Activated naive CD4-positive, alpha-beta T cell treated with anti-CD3 and anti-CD28 coated beads, Interleukin-2, amount 50 U/mL, for 72 hours (primary cell): ENCODE measurements around the gene ACE. TPM values are rescaled to one million over a fixed set of nuclear protein-coding genes. Genes with fewer than 3 reads are reported as not detected.

ENCODE experiments used
- ATAC-seq, 2 donors: fragments of 150-1000 bp; cut with Tn5 transposase; 2 replicates each; pipeline ENCODE4 v1.10.0; 2021; ENCODE audit warnings: mild to moderate bottlenecking in 2 of 2, moderate library complexity in 2 of 2
- DNase-seq, 2 donors: peaks; one replicate each; pipeline ENCODE4 v3.0.0; 2021 to 2022; ENCODE audit warnings: low spot score in 2 of 2
- H3K27ac Mint-ChIP-seq, 2 donors: one replicate each; pipeline ENCODE4 v1.8.0; 2022; ENCODE audit warnings: mild to moderate bottlenecking in 2 of 2, mixed read lengths in 2 of 2
- H3K36me3 Mint-ChIP-seq, 2 donors: one replicate each; pipeline ENCODE4 v1.8.0; 2022; ENCODE audit warnings: mixed read lengths in 2 of 2
- H3K9me3 Mint-ChIP-seq, 2 donors: one replicate each; pipeline ENCODE4 v1.8.0; 2022; ENCODE audit warnings: mixed read lengths in 2 of 2
- total RNA-seq, 2 donors: library from RNA; stranded (reverse); gene quantifications; one replicate each; pipeline ENCODE4 v1.2.3, GENCODE V29; 2022

The ACE gene
- total RNA-seq, 2 donors from 2014 or later: 0.39 to 0.66 TPM

DNA sequence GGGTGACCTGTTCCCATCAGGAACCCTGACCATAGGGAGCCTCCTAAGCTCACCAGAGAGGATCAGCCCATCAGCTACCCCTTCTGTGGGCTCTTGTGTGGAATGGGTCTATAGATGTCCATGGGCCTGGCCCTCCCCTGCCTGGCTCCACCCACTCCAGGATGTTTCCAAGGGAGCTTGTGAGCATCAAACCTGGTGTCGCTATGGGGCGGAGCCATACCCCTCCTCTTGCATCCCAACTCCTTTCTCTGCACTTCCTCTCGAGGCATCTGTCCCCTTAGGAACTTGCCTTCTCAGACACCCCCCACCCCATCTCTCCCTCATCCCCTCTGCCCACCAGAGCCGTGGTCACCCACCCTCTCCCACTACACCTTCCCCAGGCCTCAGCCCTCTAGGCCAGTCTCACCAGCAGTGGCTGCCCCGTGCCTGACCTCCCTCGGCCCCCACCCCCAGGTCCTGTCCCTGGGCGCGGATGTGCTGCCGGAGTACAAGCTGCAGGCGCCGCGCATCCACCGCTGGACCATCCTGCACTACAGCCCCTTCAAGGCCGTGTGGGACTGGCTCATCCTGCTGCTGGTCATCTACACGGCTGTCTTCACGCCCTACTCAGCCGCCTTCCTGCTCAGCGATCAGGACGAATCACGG, 56.7 kb downstream of the ACE start:
- no peaks in the 10 kb centered on the region for H3K36me3 Mint-ChIP-seq
- ATAC-seq (no peak), DNase-seq (no peak)
- no peaks in the 10 kb centered on the region for H3K9me3 Mint-ChIP-seq
- no peak overlapping the region for H3K27ac Mint-ChIP-seq

DNA sequence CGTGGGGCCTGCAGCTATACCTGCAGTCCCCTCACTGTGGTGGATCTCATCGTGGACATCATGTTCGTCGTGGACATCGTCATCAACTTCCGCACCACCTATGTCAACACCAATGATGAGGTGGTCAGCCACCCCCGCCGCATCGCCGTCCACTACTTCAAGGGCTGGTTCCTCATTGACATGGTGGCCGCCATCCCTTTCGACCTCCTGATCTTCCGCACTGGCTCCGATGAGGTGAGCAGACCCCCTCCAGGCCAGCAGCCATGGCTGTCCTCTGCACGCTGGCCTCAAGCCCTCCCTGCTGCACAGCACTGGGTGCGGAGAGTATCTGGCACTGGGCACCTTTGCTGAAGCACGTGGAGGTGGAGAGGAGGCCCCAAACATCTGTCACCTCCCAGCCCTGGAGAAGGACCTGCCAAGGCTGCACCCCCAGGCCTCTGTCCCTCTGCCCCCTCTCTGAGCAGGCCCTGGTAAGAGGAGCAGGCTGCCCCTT, 57.3 kb downstream of the ACE start:
- ATAC-seq (no peak), DNase-seq (no peak)
- Mint-ChIP-seq H3K9me3 (no peaks in the 10 kb centered on the region), H3K27ac (no peak overlapping the region), H3K36me3 (no peaks in the 10 kb centered on the region)

GRCh38 chr17:63534816-63535455, 58.1 kb downstream of the ACE start:
- H3K27ac Mint-ChIP-seq: no peak overlapping the region
- no peaks in the 10 kb centered on the region for H3K9me3 Mint-ChIP-seq
- ATAC-seq (no peak), DNase-seq (no peak)
- H3K36me3 Mint-ChIP-seq: no peaks in the 10 kb centered on the region

- no peaks in the 10 kb centered on the region for H3K9me3 Mint-ChIP-seq
- no peaks in the 10 kb centered on the region for H3K36me3 Mint-ChIP-seq
- DNase-seq (no peak), ATAC-seq (no peak)
- no peak overlapping the region for H3K27ac Mint-ChIP-seq
These were observed 58.8 kb downstream of the ACE start for GRCh38 chr17:63535640-63536039.

DNA sequence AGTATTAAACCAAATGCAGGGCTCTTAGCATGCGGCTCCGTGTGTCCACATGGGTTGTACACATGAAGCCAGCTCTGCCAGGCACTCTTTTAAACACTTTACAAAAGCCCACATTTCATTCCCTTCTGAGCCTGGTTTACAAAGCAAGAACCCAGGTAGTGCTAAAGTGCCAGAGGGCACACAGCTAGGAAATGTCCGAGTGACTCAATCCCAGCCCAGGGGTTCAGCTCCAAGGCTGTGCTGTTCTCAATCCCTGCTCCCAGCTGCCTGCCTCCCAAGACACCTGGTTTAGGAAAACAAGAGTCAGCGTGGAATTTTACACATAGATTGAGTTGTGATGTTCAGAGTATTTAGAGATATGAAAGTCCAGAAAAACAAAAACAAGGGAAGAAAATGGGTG, 60.1 kb downstream of the ACE start:
- ATAC-seq: no peak
- Mint-ChIP-seq H3K36me3 (no peaks in the 10 kb centered on the region), H3K9me3 (no peaks in the 10 kb centered on the region), H3K27ac (no peak overlapping the region)
- no peak for DNase-seq

DNA sequence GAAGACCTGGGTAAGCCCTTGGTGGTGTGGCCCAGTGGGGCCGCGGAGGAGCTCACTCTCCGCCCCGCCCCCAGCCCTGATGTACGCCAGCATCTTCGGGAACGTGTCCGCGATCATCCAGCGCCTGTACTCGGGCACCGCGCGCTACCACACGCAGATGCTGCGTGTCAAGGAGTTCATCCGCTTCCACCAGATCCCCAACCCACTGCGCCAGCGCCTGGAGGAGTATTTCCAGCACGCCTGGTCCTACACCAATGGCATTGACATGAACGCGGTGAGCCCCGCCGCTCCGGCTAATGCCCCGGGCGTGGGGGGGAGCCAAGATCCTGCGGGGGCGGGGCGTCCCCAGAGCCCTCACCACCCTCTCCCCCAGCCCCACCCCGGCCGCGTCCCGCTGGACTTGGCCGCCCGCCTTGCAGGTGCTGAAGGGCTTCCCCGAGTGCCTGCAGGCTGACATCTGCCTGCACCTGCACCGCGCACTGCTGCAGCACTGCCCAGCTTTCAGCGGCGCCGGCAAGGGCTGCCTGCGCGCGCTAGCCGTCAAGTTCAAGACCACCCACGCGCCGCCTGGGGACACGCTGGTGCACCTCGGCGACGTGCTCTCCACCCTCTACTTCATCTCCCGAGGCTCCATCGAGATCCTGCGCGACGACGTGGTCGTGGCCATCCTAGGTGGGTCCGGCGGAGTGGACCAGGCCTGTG, 61.3 kb downstream of the ACE start:
- Mint-ChIP-seq H3K9me3 (no peaks in the 10 kb centered on the region), H3K36me3 (no peaks in the 10 kb centered on the region), H3K27ac (no peak overlapping the region)
- DNase-seq: no peak
- peak in 1 of 2 donors; percentile 65 for ATAC-seq

GRCh38 chr17:63538693-63539595, 62.1 kb downstream of the ACE start:
- DNase-seq (no peak), ATAC-seq (no peak)
- no peaks in the 10 kb centered on the region for H3K9me3 Mint-ChIP-seq
- no peak overlapping the region for H3K27ac Mint-ChIP-seq
- no peaks in the 10 kb centered on the region for H3K36me3 Mint-ChIP-seq

GRCh38 chr17:63540590-63540989, 63.7 kb downstream of the ACE start:
- Mint-ChIP-seq H3K9me3 (no peaks in the 10 kb centered on the region), H3K27ac (peak overlapping the region in 1 of 2 donors; percentile 26), H3K36me3 (no peaks in the 10 kb centered on the region)
- DNase-seq: no peak
- no peak for ATAC-seq

DNA sequence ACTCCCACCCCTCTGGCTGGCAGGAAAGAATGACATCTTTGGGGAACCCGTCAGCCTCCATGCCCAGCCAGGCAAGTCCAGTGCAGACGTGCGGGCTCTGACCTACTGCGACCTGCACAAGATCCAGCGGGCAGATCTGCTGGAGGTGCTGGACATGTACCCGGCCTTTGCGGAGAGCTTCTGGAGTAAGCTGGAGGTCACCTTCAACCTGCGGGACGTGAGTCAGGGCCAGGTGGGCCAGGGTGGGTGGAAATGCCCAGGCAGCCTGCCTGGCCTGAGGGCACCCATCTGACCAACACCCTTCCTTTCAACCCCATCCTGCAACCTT, 65.3 kb downstream of the ACE start:
- no peak for ATAC-seq

DNA sequence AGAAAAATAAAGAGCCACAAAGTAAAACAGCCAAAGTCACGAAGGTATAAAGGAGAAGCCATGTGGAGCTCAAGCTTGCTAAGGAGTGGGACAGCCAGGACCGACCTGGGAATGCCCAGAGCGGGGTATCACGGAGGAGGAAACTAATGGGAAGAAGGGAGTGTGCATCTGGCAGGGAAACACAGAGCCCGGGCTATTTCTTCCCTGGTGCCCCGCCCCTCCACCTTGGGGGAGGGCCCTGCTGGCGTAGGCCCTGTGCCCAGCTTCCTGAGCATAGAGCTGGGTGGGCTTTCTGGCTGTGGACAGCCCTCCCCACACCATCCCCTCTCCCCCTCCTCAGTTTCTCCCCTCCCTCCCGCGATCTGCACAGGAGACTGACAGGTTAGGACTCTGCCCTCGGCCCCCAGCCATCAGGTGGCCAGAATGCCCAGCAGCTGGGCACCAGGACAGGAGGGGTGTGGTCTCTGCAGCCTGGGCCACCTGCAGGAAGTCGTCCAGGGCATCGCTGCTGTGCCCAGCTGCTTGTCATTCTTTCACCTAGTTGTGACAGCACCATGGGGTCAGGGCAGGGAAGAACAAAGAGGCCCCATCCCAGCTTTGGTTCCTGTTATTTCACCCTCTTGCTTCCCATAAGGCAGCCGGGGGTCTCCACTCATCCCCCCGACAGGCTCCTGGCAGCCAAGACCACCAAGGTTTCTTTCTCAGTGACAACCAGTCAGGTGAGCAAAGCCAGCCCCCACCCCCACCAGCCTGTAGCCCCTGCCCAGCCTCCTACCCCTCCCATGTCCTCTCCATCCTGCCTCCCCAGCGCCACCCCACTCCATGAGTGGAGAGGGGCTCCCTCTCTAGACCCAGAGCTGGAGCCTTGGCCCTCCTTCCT, 66.3 kb downstream of the ACE start:
- no peak overlapping the region for H3K27ac Mint-ChIP-seq
- no peak for DNase-seq
- no peak for ATAC-seq
- no peaks in the 10 kb centered on the region for H3K36me3 Mint-ChIP-seq
- H3K9me3 Mint-ChIP-seq: no peaks in the 10 kb centered on the region

More for the DNA sequence above, 65.3 kb downstream of the ACE start:
- Mint-ChIP-seq H3K27ac (no peak overlapping the region), H3K9me3 (no peaks in the 10 kb centered on the region), H3K36me3 (no peaks in the 10 kb centered on the region)
- DNase-seq: no peak

- H3K36me3 Mint-ChIP-seq: no peaks in the 10 kb centered on the region
- H3K9me3 Mint-ChIP-seq: no peaks in the 10 kb centered on the region
- no peak overlapping the region for H3K27ac Mint-ChIP-seq
- ATAC-seq: no peak
- no peak for DNase-seq
These were observed 67.1 kb downstream of the ACE start for GRCh38 chr17:63543822-63544420.

- no peaks in the 10 kb centered on the region for H3K36me3 Mint-ChIP-seq
- no peaks in the 10 kb centered on the region for H3K9me3 Mint-ChIP-seq
- no peak overlapping the region for H3K27ac Mint-ChIP-seq
- ATAC-seq (no peak), DNase-seq (no peak)
These were observed 67.8 kb downstream of the ACE start for GRCh38 chr17:63544467-63545301.

DNA sequence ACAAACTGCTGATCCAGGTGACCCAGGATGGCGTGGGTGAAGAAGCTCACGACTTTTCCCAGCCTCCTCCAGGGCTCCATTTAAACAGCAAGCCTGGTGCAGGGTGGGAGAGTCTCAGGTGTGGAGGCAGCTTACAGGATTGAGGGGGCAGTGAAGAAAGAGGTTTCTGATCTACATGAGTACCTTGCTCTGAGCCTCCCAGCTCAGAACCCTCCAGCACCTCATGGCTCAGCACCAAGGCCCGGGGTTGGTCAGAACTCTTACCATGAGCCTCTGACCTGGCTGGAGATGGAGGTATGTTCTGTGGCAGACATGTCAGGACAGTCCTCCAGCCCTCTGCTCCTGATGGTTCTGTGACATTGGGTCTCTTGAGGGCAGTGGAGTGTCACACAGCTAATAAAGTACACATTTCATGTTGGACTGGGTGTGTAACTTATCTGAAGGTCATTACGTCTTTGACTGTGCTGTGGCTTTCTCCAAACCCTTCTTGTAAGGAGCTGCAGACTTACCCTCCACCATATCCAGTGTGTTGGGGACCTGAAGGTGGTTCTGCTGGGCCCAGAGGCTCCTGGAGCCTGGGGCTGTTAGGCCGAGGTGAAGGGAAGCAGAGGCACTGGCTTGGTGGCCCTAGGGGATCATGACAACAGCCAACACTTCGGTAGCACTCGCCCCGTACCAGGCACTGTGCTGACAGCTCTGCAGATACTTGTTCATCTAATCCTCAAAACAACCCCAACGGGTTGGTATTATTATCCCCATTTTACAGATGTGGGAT, 69.6 kb downstream of the ACE start:
- no peak for ATAC-seq
- peak overlapping the region in 1 of 2 donors; percentile 14 for H3K27ac Mint-ChIP-seq
- DNase-seq: no peak
- peaks cover 10 to 14% of the 10 kb centered on the region in 2 donors for H3K36me3 Mint-ChIP-seq
- H3K9me3 Mint-ChIP-seq: no peaks in the 10 kb centered on the region

- DNase-seq: no peak
- no peaks in the 10 kb centered on the region for H3K9me3 Mint-ChIP-seq
- H3K36me3 Mint-ChIP-seq: peaks cover 11 to 20% of the 10 kb centered on the region in 2 donors
- no peak for ATAC-seq
- no peak overlapping the region for H3K27ac Mint-ChIP-seq
These were observed 70.2 kb downstream of the ACE start for GRCh38 chr17:63547083-63547523.
